H1 (cell line): ENCODE measurements around the gene ENAH.

Experiments used
- KDM5A ChIP-seq: fragments of 200-600 bp; IDR thresholded peaks from 2 replicates; pipeline ENCODE4 v1.7.1; 2012; ENCODE audit warnings: mild to moderate bottlenecking, low read length, inconsistent platforms, mixed read lengths
- POLR2A ChIP-seq, 2 experiments: IDR thresholded peaks; 1 replicate in 1 of 2; 2 replicates in 1 of 2; pipeline ENCODE4 v1.6.1; 2011; ENCODE audit warnings: low read depth in 2 of 2, low read length in 2 of 2, mild to moderate bottlenecking in 2 of 2; ENCODE audit errors: control extremely low read depth in 1 of 2
- RAD21 ChIP-seq, 2 experiments: IDR thresholded peaks in 1 of 2; conservative IDR thresholded peaks in 1 of 2; 2 replicates each; pipeline ENCODE4 v1.6.1; 2011; ENCODE audit warnings: low read depth in 2 of 2, low read length in 2 of 2, improper control_type of control experiment in 1 of 2, inconsistent platforms in 1 of 2, mild to moderate bottlenecking in 1 of 2, moderate library complexity in 1 of 2
- SP1 ChIP-seq: IDR thresholded peaks from 2 replicates; pipeline ENCODE4 v1.6.1; 2011; ENCODE audit warnings: low read depth, low read length
- TAF1 ChIP-seq: IDR thresholded peaks from 2 replicates; pipeline ENCODE4 v1.6.1; 2011; ENCODE audit warnings: mild to moderate bottlenecking, low read depth, low read length
- TF ChIP-seq, protein P1 (sequence below), 3 experiments: IDR thresholded peaks; 1 replicate in 2 of 3; 2 replicates in 1 of 3; pipeline versions ENCODE4 v1.5.1 to v1.6.1; 2011; ENCODE audit warnings: low read length in 3 of 3, mild to moderate bottlenecking in 3 of 3, inconsistent platforms in 2 of 3, low read depth in 1 of 3, moderate library complexity in 1 of 3; ENCODE audit not compliant: insufficient read depth in 1 of 3; ENCODE audit errors: control extremely low read depth in 1 of 3
- TF ChIP-seq, protein P2 (sequence below): IDR thresholded peaks from 2 replicates; pipeline ENCODE4 v1.6.1; 2012; ENCODE audit warnings: inconsistent platforms
- TF ChIP-seq, protein P3 (sequence below): IDR thresholded peaks from 2 replicates; pipeline ENCODE4 v1.6.1; 2012; ENCODE audit warnings: inconsistent platforms

DNA sequence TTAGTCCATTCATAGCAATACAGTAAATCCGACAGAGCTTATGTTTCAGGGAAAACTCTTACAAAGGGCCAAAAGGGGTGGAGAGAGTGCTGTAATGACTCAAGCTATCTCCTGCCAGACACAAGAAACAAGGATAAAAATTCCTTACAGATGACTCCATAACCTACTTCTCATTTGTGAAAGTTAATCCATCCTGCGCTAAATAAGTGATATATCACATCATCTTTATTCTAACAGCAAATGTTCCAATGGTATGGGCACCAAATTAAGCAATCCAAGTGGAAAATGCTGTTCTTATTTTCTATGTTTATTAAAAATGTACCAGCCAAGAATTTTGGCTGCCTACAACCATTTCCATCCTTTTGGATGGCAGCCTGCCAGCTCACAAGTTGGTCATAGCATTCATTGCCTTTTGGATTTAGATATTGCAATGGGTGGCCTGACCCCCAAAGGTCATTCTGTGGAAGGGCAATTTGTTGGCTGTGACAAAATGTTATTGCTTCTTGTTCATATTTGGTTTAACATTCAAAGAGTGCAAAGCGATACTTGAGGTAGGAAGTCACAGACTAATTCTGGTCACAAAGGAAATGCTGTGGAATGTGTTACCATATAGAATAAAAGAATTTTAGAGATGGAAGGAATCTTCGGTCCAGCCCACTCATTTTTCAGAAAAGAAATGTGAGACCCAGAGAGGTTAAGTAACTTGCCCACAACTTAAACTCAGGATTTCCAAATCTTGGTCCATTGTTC lies 2.8 kb upstream of the ENAH start:
- TF ChIP-seq RAD21 (IDR thresholded peaks at IDR 0.05 in 1 of 2, conservative IDR thresholded peaks at IDR 0.05 in 1 of 2; ENCODE audit: low read depth in 2 of 2, low read length in 2 of 2) (peak; percentile 77 to 83), TAF1 (no peak), POLR2A (IDR thresholded peaks at IDR 0.05; ENCODE audit: control extremely low read depth in 1 of 2, low read depth in 2 of 2, low read length in 2 of 2) (no peak), SP1 (no peak), KDM5A (no peak)
- TF ChIP-seq, protein P1, sequence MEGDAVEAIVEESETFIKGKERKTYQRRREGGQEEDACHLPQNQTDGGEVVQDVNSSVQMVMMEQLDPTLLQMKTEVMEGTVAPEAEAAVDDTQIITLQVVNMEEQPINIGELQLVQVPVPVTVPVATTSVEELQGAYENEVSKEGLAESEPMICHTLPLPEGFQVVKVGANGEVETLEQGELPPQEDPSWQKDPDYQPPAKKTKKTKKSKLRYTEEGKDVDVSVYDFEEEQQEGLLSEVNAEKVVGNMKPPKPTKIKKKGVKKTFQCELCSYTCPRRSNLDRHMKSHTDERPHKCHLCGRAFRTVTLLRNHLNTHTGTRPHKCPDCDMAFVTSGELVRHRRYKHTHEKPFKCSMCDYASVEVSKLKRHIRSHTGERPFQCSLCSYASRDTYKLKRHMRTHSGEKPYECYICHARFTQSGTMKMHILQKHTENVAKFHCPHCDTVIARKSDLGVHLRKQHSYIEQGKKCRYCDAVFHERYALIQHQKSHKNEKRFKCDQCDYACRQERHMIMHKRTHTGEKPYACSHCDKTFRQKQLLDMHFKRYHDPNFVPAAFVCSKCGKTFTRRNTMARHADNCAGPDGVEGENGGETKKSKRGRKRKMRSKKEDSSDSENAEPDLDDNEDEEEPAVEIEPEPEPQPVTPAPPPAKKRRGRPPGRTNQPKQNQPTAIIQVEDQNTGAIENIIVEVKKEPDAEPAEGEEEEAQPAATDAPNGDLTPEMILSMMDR (IDR thresholded peaks at IDR 0.05; ENCODE audit: control extremely low read depth in 1 of 3, insufficient read depth in 1 of 3, low read depth in 1 of 3, low read length in 3 of 3), result peak in 2 of 3 experiments; percentile 52 to 57; a peak in 3 of 4 replicates
- TF ChIP-seq, protein P2, sequence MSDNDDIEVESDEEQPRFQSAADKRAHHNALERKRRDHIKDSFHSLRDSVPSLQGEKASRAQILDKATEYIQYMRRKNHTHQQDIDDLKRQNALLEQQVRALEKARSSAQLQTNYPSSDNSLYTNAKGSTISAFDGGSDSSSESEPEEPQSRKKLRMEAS, result no peak
- TF ChIP-seq, protein P3, sequence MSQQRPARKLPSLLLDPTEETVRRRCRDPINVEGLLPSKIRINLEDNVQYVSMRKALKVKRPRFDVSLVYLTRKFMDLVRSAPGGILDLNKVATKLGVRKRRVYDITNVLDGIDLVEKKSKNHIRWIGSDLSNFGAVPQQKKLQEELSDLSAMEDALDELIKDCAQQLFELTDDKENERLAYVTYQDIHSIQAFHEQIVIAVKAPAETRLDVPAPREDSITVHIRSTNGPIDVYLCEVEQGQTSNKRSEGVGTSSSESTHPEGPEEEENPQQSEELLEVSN, result no peak
